HT-29 (cell line): Measurements from ENCODE around the gene GNGT2. TPM values are rescaled to one million over a fixed set of nuclear protein-coding genes. Genes with fewer than 3 reads are reported as not detected.
"Not testable (repeated sequence)": the region's sequence is repeated elsewhere in the genome, so short reads cannot be mapped to it uniquely, and the experiment has no call there.

Experiments used
- DNase-seq: peaks from one replicate; pipeline ENCODE4 v3.0.0-alpha.2; 2015; ENCODE audit warnings: low spot score
- total RNA-seq: library from RNA; depleted of rRNA; stranded (reverse); fragments of >200 nt; shearing (Covaris generic); gene quantifications from 2 replicates; pipeline ENCODE4 v1.2.3, GENCODE V29; 2014; rRNA removed

The GNGT2 gene
- total RNA-seq, 1 experiment from 2014 or later, result not detected

DNA sequence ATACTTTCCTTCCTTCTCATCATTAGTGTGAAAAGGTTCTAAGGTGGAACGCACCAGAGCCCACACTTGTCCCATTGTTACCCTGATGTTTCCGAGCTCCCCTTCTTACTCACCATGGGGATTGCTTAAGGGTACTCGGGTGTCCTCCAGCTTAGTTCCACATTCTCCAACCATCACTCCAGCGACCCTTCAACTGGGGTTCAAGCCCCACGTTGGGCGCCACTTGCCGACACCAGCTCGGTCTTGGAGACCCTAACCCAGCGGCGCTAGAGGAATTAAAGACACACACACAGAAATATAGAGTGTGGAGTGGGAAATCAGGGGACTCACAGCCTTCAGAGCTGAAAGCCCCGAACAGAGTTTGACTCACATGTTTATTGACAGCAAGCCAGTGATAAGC lies 34.4 kb downstream of the GNGT2 start:
- not testable (repeated sequence) for DNase-seq

- not testable (repeated sequence) for DNase-seq
Observed at GRCh38 chr17:49170711-49171110, 39.7 kb downstream of the GNGT2 start.

DNA sequence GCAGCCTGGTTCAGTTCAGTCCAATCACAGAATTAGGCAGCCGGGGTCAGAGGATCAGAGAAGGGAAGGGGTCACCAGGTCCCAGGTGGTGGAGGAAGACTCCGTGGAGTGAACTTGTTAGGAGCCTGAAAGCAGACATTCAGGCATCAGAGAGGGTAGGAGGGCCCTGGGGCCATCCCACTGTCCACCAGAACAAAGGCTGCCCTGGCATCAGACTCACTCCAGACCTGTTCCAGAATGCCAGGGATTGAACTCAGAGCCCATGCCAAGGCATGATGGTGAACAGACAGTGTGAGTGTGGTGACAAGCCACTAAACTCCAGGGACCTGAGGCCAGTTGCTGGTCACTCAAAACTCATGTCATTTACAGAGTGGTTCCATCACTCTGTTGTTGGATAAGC lies 40.2 kb downstream of the GNGT2 start:
- no peak for DNase-seq

GRCh38 chr17:49168706-49169105 lies 41.7 kb downstream of the GNGT2 start:
- no peak for DNase-seq

DNA sequence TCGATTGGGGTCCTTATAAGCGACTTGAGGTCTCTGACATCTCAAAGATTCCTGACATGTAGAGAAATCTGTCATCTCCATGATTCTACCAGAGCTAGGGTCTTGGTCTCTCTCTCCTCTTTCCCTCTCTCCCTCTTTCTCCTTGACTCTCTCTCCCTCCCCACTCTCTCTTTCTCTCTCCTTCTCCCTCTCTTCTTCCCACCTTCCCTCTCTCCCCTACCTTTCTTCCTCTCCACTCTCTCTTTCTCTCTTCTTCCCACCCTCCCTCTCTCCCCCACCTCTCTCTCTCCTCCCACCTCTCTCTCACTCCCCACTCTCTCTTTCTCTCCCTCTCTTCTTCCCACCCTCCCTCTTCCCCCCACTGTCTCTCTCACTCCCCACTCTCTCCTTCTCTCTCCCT lies 45.2 kb downstream of the GNGT2 start:
- no peak for DNase-seq

GRCh38 chr17:49162866-49163265 lies 47.5 kb downstream of the GNGT2 start:
- DNase-seq, result no peak

DNA sequence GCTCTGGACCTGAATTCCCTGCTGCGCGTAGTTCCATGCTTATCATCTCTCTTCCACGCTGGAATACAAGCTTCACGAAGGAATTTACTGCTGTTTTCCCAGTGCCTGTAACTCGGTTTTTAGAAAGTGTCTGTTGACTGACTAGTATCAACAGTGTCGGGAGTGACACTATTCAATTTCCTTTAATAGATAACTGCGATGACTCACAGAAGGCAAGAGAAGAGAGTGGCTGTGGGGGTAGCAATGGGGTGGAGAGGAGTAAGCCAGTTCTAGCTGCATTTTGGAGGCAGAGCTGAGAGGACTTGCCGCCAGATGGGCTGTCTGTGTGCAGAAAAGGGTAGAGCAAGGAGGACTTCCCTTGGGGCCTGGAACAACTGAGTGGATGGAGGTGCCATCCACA lies 52.6 kb downstream of the GNGT2 start:
- DNase-seq, result no peak

DNA sequence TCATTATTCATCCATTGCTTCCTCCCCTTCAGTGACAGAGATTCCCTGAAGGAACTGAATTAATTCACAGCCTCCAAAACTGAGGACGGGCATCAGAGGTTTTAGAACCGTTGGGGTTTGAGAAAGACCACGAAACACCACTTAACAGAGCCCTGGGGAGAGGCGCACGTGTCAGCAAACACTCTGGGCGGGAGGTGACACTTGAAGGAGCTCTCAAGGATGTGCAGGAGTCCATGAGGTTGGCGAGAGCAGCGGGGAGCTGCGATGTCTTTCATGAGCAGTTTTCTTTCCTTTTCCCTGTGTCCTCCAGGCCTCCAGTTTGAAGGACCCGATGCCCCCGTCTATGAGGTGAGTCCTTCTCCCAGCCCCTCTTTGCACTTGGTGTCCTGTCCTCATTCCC lies 54.1 kb downstream of the GNGT2 start:
- DNase-seq, result no peak

Other genes with a start within 250 kb of the GNGT2 start
- gene GIP, start 242.0 kb downstream of the GNGT2 start, total RNA-seq, result not detected in 2 replicates
- gene IGF2BP1, start 213.2 kb downstream of the GNGT2 start, total RNA-seq, result not detected in 2 replicates
- 0.18 TPM in 1 of 2 replicates, not detected in the other for gene B4GALNT2, start 77.8 kb downstream of the GNGT2 start, total RNA-seq
- not detected in 2 replicates for gene ABI3, start 133 bp upstream of the GNGT2 start, total RNA-seq
- gene PHOSPHO1, start 20.2 kb upstream of the GNGT2 start, total RNA-seq, result not detected in 2 replicates
- 11.3 and 13.0 TPM in 2 replicates for gene ZNF652, start 151.7 kb upstream of the GNGT2 start, total RNA-seq
- gene PHB1, start 204.3 kb upstream of the GNGT2 start, total RNA-seq, result 421 and 434 TPM in 2 replicates